ENCODE results near the gene KLHL29. TPM values are rescaled to one million over a fixed set of nuclear protein-coding genes. Genes with fewer than 3 reads are reported as not detected.
A peak's percentile ranks its signal among the peaks of the same experiment; 100 is the strongest.

KLHL29 gene
- total RNA-seq, 1 donor from 2014 or later: 2.3 TPM

- DNase-seq (ENCODE audit: low spot score): no peak
- ATAC-seq: no peak
Observed at GRCh38 chr2:23686405-23687029, 301.5 kb downstream of the KLHL29 start.

GRCh38 chr2:23687214-23687613, 302.2 kb downstream of the KLHL29 start:
- no peak for DNase-seq (ENCODE audit: low spot score)
- ATAC-seq: no peak

- no peak for DNase-seq (ENCODE audit: low spot score)
- no peak for ATAC-seq
Observed at GRCh38 chr2:23687713-23688112, 302.7 kb downstream of the KLHL29 start.

- ATAC-seq (no peak), DNase-seq (ENCODE audit: low spot score) (no peak)
Observed at GRCh38 chr2:23688486-23689130, 303.6 kb downstream of the KLHL29 start.

- no peak for ATAC-seq
- no peak for DNase-seq (ENCODE audit: low spot score)
Observed at GRCh38 chr2:23689131-23689700, 304.2 kb downstream of the KLHL29 start.

GRCh38 chr2:23689891-23690290, 304.9 kb downstream of the KLHL29 start:
- ATAC-seq (no peak), DNase-seq (ENCODE audit: low spot score) (no peak)

- DNase-seq (ENCODE audit: low spot score) (no peak), ATAC-seq (peak; percentile 33)
Observed at GRCh38 chr2:23690421-23691105, 305.6 kb downstream of the KLHL29 start.

GRCh38 chr2:23691106-23691470, 306.1 kb downstream of the KLHL29 start:
- DNase-seq (ENCODE audit: low spot score) (no peak), ATAC-seq (no peak)

- ATAC-seq (no peak), DNase-seq (ENCODE audit: low spot score) (no peak)
Observed at GRCh38 chr2:23691565-23691964, 306.6 kb downstream of the KLHL29 start.

- no peak for ATAC-seq
Observed at GRCh38 chr2:23692263-23692662, 307.3 kb downstream of the KLHL29 start.

GRCh38 chr2:23692851-23693605, 308.0 kb downstream of the KLHL29 start:
- no peak for ATAC-seq
- DNase-seq (ENCODE audit: low spot score): no peak

More at GRCh38 chr2:23692263-23692662, 307.3 kb downstream of the KLHL29 start:
- no peak for DNase-seq (ENCODE audit: low spot score)

- no peak for ATAC-seq
- no peak for DNase-seq (ENCODE audit: low spot score)
Observed at GRCh38 chr2:23693606-23693951, 308.6 kb downstream of the KLHL29 start.

- no peak for ATAC-seq
- DNase-seq (ENCODE audit: low spot score): no peak
Observed at GRCh38 chr2:23694058-23695045, 309.4 kb downstream of the KLHL29 start.

- DNase-seq (ENCODE audit: low spot score) (no peak), ATAC-seq (no peak)
Observed at GRCh38 chr2:23695214-23695889, 310.4 kb downstream of the KLHL29 start.

- no peak for ATAC-seq
- no peak for DNase-seq (ENCODE audit: low spot score)
Observed at GRCh38 chr2:23695890-23696751, 311.1 kb downstream of the KLHL29 start.

GRCh38 chr2:23696752-23697045, 311.7 kb downstream of the KLHL29 start:
- DNase-seq (ENCODE audit: low spot score): no peak
- ATAC-seq: no peak

- no peak for DNase-seq (ENCODE audit: low spot score)
- no peak for ATAC-seq
Observed at GRCh38 chr2:23697256-23698075, 312.5 kb downstream of the KLHL29 start.
